ENCODE results near the gene SEC14L3.

The SEC14L3 gene

GRCh38 chr22:30424534-30425326 is 47.1 kb downstream of the SEC14L3 start:
- in situ Hi-C loops (cut with MboI; ENCODE audit: low sequenced_read_pairs), result no loop called here

- in situ Hi-C loops (cut with MboI; ENCODE audit: low sequenced_read_pairs), result no loop called here
Measured at GRCh38 chr22:30423959-30424533, 47.8 kb downstream of the SEC14L3 start.

GRCh38 chr22:30423301-30423958 is 48.4 kb downstream of the SEC14L3 start:
- in situ Hi-C loops (cut with MboI; ENCODE audit: low sequenced_read_pairs), result no loop called here

- in situ Hi-C loops (cut with MboI; ENCODE audit: low sequenced_read_pairs), result no loop called here
Measured at GRCh38 chr22:30422481-30423300, 49.1 kb downstream of the SEC14L3 start.

GRCh38 chr22:30421695-30422480 is 49.9 kb downstream of the SEC14L3 start:
- in situ Hi-C loops (cut with MboI; ENCODE audit: low sequenced_read_pairs), result no loop called here

GRCh38 chr22:30420347-30421125 is 51.3 kb downstream of the SEC14L3 start:
- in situ Hi-C loops (cut with MboI; ENCODE audit: low sequenced_read_pairs), result no loop called here

GRCh38 chr22:30416837-30417236 is 55.0 kb downstream of the SEC14L3 start:
- in situ Hi-C loops (cut with MboI; ENCODE audit: low sequenced_read_pairs), result no loop called here

GRCh38 chr22:30416403-30416802 is 55.4 kb downstream of the SEC14L3 start:
- in situ Hi-C loops (cut with MboI; ENCODE audit: low sequenced_read_pairs), result no loop called here

- in situ Hi-C loops (cut with MboI; ENCODE audit: low sequenced_read_pairs), result no loop called here
Measured at GRCh38 chr22:30414525-30415047, 57.2 kb downstream of the SEC14L3 start.

- in situ Hi-C loops (cut with MboI; ENCODE audit: low sequenced_read_pairs), result no loop called here
Measured at GRCh38 chr22:30413745-30414524, 57.9 kb downstream of the SEC14L3 start.

GRCh38 chr22:30413001-30413400 is 58.8 kb downstream of the SEC14L3 start:
- in situ Hi-C loops (cut with MboI; ENCODE audit: low sequenced_read_pairs), result no loop called here

- in situ Hi-C loops (cut with MboI; ENCODE audit: low sequenced_read_pairs), result no loop called here
Measured at GRCh38 chr22:30411780-30412179, 60.0 kb downstream of the SEC14L3 start.

Measured in HL-60/S4 treated with retinoic acid at 250 ng/mL for 4 days and 3 days (cell line).